Measurements from ENCODE around the gene P3H2. TPM values are rescaled to one million over a fixed set of nuclear protein-coding genes. Genes with fewer than 3 reads are reported as not detected.

The P3H2 gene
- total and polyA plus RNA-seq, 9 of the 15 experiments (the other 6 are each of a cell fraction or from before 2014, with no cell fraction given), result 0.04 to 0.26 (median 0.22) TPM; not detected in 6

GRCh38 chr3:190117981-190118380 lies 2.7 kb downstream of the P3H2 start (continued):
- TF ChIP-seq BRD4 (IDR thresholded peaks at IDR 0.05) (no peak), RBM22 (IDR thresholded peaks at IDR 0.05; ENCODE audit: low read depth, low read length, poor library complexity, severe bottlenecking) (no peak), E2F6 (IDR thresholded peaks at IDR 0.05; ENCODE audit: borderline replicate concordance in 1 of 2, extremely low read depth in 1 of 2, insufficient read depth in 1 of 2, insufficient read length in 1 of 2, low read depth in 1 of 2, low read length in 1 of 2, poor library complexity in 1 of 2, severe bottlenecking in 1 of 2) (no peak)

GRCh38 chr3:190116551-190117067 lies 4.1 kb downstream of the P3H2 start:
- no peak overlapping the region for H3K4me3 ChIP-seq
- DNase-seq (ENCODE audit: extremely low read depth in 1 of 4, low spot score in 3 of 4) (no peak), ATAC-seq (no peak), FAIRE-seq (no peak)
- H3K9me3 ChIP-seq (replicated peaks; ENCODE audit: control insufficient read depth, insufficient read depth, low read depth, low read length), result no peaks in the 10 kb centered on the region
- H3K27me3 ChIP-seq (ENCODE audit: control insufficient read depth in 2 of 2, insufficient read depth in 2 of 2, low read length in 2 of 2), result no peaks in the 10 kb centered on the region
- no peaks in the 10 kb centered on the region for H3K4me1 ChIP-seq (replicated peaks in 1 of 2; ENCODE audit: control insufficient read depth in 2 of 2, insufficient read depth in 2 of 2, low read length in 2 of 2)
- no TSS peak for BruUV-seq (replicated peaks)
- POLR2A ChIA-PET, result no interaction called here
- no peaks in the 10 kb centered on the region for H3K79me2 ChIP-seq (ENCODE audit: control insufficient read depth, insufficient read depth, low read length)
- no peak overlapping the region for H2AFZ ChIP-seq (ENCODE audit: low read depth, low read length)
- H3K4me2 ChIP-seq (ENCODE audit: insufficient read depth, low read length), result no peak overlapping the region
- no peaks in the 10 kb centered on the region for H3K36me3 ChIP-seq (ENCODE audit: control insufficient read depth, insufficient read depth, low read length)
- no peaks in the 10 kb centered on the region for H4K20me1 ChIP-seq (replicated peaks; ENCODE audit: control insufficient read depth, insufficient read depth, low read length)
- WGBS (ENCODE audit: insufficient coverage, low coverage, missing lambda C conversion rate), result 2% methylated on average over 3 of the region's 3 CpGs
- intact Hi-C loops (cut with micrococcal nuclease) (no loop called here), in situ Hi-C loops (cut with MboI) (no loop called here)
- H3K27ac ChIP-seq (ENCODE audit: extremely low read depth, low read depth, low read length), result no peak overlapping the region
- CTCF ChIA-PET (ENCODE audit: low intra/inter-chr PET ratio), result no interaction called here
- H3K9ac ChIP-seq (ENCODE audit: insufficient read depth in 1 of 2, low read depth in 2 of 2, low read length in 2 of 2), result no peak overlapping the region
- no peaks in the 10 kb centered on the region for H3K9me1 ChIP-seq (ENCODE audit: control insufficient read depth, insufficient read depth, low read length)
- TF ChIP-seq SMARCA5 (IDR thresholded peaks at IDR 0.05) (no peak), E2F1 (CRISPR knock-in tag; IDR thresholded peaks at IDR 0.05) (no peak), ETS1 (conservative IDR thresholded peaks at IDR 0.05; ENCODE audit: control insufficient read depth, low read depth, low read length) (no peak), ELK3 (CRISPR knock-in tag; IDR thresholded peaks at IDR 0.05) (no peak), ZNF165 (CRISPR knock-in tag; IDR thresholded peaks at IDR 0.05; ENCODE audit: borderline replicate concordance) (no peak), ZBTB2 (IDR thresholded peaks at IDR 0.05) (no peak), ZMIZ1 (IDR thresholded peaks at IDR 0.05; ENCODE audit: low read depth in 2 of 2, low read length in 2 of 2) (no peak)
